ENCODE results near the gene HAUS2.

DNA sequence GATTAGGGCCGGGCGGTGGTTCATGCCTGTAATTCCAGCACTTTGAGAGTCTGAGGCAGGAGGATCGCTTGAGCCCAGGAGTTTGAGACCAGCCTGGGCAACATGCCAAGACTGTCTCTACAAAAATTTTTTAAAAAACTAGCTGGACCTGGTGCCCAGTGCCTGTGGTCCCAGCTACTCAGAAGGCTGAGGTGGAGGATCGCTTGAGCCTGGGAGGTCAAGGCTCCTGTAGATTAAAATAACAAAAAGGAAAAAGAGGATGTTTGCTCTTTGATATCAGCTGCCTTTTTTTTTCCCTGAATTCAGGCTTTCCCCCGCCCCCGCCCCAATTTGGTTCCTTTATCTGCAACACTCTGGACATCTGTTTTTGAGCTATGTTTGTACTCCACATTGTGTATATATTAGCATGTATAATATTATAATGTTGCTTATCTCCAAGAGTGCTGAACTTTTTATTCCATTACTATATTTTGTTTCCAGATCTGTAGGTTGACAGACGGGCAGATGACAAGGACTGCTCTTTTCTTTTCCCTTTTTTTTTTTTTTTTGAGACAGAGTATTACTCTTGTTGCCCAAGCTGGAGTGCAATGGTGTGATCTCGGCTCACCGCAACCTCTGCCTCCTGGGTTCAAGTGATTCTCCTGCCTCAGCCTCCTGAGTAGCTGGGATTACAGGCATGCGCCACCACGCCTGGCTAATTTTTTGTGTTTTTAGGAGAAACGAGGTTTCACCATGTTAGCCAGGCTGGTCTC lies 48.6 kb upstream of the HAUS2 start:
- TF ChIP-seq, protein P1, sequence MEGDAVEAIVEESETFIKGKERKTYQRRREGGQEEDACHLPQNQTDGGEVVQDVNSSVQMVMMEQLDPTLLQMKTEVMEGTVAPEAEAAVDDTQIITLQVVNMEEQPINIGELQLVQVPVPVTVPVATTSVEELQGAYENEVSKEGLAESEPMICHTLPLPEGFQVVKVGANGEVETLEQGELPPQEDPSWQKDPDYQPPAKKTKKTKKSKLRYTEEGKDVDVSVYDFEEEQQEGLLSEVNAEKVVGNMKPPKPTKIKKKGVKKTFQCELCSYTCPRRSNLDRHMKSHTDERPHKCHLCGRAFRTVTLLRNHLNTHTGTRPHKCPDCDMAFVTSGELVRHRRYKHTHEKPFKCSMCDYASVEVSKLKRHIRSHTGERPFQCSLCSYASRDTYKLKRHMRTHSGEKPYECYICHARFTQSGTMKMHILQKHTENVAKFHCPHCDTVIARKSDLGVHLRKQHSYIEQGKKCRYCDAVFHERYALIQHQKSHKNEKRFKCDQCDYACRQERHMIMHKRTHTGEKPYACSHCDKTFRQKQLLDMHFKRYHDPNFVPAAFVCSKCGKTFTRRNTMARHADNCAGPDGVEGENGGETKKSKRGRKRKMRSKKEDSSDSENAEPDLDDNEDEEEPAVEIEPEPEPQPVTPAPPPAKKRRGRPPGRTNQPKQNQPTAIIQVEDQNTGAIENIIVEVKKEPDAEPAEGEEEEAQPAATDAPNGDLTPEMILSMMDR (IDR thresholded peaks at IDR 0.05): no peak
- no peak for TF ChIP-seq ZFX (IDR thresholded peaks at IDR 0.05; ENCODE audit: borderline replicate concordance)
